Measurements from ENCODE around the gene GABBR1.

The GABBR1 gene

DNA sequence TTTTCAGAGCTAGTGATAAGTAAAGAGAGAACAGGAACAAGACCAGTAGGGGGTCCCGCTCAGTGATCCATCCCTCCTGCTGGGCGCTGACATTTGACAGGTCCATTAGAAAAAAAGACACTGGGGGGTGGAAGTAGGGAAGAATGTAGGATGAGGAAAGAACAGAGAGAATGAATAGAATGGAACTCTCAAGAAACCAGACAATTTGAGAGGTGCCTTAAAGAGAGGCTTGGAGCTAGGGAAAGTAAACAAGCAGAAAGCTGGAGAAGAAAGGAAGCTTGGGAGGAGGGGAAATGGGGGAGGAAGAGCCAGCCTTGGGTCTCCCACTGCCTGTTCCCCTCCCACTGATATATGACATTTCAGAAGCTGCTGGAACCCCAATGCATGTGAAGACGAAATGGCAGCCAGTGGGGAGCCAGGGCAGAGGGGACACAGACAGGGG is 8.4 kb downstream of the GABBR1 start:
- Histone ChIP-seq H3K27me3 (ENCODE audit: control insufficient read depth in 2 of 2, insufficient read depth in 2 of 2, low read length in 2 of 2) (no peaks in the 10 kb centered on the region), H3K4me3 (ENCODE audit: low read length in 2 of 2) (no peak overlapping the region), H3K36me3 (ENCODE audit: control insufficient read depth in 2 of 2, insufficient read depth in 2 of 2, low read length in 2 of 2) (peaks cover 0 to 4% of the 10 kb centered on the region in 2 donors), H3K4me1 (ENCODE audit: control insufficient read depth in 2 of 2, insufficient read depth in 2 of 2, low read length in 2 of 2) (peaks cover 6 to 13% of the 10 kb centered on the region in 2 donors), H3K9me3 (ENCODE audit: control insufficient read depth in 2 of 2, low read length in 2 of 2) (no peaks in the 10 kb centered on the region), H3K9ac (ENCODE audit: low read depth in 1 of 2, low read length in 2 of 2) (no peak overlapping the region), H3K27ac (ENCODE audit: low read depth in 2 of 2, low read length in 2 of 2) (no peak overlapping the region)

DNA sequence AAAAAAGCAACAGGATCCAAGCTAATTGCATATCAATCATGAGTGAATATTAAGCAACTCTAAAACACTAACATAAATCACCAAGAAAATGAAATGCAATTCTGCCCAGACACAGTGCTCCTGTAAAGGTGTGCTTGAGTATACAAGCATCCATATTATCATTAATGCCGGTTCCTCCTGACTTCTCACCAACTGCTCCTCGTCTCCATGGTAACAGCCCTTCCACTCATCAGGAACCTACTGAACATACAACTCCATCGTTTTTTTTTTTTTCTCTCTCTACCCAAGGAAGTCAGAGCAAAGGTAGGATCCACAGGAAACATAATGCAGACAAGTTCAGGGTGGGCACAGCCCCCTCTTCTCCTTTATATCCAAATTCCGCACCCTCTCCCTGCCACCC is 12.4 kb downstream of the GABBR1 start:
- no peaks in the 10 kb centered on the region for H3K27me3 ChIP-seq (ENCODE audit: control insufficient read depth in 2 of 2, insufficient read depth in 2 of 2, low read length in 2 of 2)
- H3K4me1 ChIP-seq (ENCODE audit: control insufficient read depth in 2 of 2, insufficient read depth in 2 of 2, low read length in 2 of 2) = no peaks in the 10 kb centered on the region
- no peaks in the 10 kb centered on the region for H3K9me3 ChIP-seq (ENCODE audit: control insufficient read depth in 2 of 2, low read length in 2 of 2)
- H3K27ac ChIP-seq (ENCODE audit: low read depth in 2 of 2, low read length in 2 of 2) = no peak overlapping the region
- H3K36me3 ChIP-seq (ENCODE audit: control insufficient read depth in 2 of 2, insufficient read depth in 2 of 2, low read length in 2 of 2) = peaks cover 0 to 4% of the 10 kb centered on the region in 2 donors
- no peak overlapping the region for H3K4me3 ChIP-seq (ENCODE audit: low read length in 2 of 2)
- no peak overlapping the region for H3K9ac ChIP-seq (ENCODE audit: low read depth in 1 of 2, low read length in 2 of 2)

- no peak overlapping the region for H3K9ac ChIP-seq (ENCODE audit: low read depth in 1 of 2, low read length in 2 of 2)
- H3K36me3 ChIP-seq (ENCODE audit: control insufficient read depth in 2 of 2, insufficient read depth in 2 of 2, low read length in 2 of 2) = peaks cover 0 to 4% of the 10 kb centered on the region in 2 donors
- H3K4me3 ChIP-seq (ENCODE audit: low read length in 2 of 2) = no peak overlapping the region
- H3K9me3 ChIP-seq (ENCODE audit: control insufficient read depth in 2 of 2, low read length in 2 of 2) = no peaks in the 10 kb centered on the region
- H3K27me3 ChIP-seq (ENCODE audit: control insufficient read depth in 2 of 2, insufficient read depth in 2 of 2, low read length in 2 of 2) = no peaks in the 10 kb centered on the region
- H3K27ac ChIP-seq (ENCODE audit: low read depth in 2 of 2, low read length in 2 of 2) = no peak overlapping the region
- no peaks in the 10 kb centered on the region for H3K4me1 ChIP-seq (ENCODE audit: control insufficient read depth in 2 of 2, insufficient read depth in 2 of 2, low read length in 2 of 2)
Observed at GRCh38 chr6:29619578-29620160, 13.3 kb downstream of the GABBR1 start.

DNA sequence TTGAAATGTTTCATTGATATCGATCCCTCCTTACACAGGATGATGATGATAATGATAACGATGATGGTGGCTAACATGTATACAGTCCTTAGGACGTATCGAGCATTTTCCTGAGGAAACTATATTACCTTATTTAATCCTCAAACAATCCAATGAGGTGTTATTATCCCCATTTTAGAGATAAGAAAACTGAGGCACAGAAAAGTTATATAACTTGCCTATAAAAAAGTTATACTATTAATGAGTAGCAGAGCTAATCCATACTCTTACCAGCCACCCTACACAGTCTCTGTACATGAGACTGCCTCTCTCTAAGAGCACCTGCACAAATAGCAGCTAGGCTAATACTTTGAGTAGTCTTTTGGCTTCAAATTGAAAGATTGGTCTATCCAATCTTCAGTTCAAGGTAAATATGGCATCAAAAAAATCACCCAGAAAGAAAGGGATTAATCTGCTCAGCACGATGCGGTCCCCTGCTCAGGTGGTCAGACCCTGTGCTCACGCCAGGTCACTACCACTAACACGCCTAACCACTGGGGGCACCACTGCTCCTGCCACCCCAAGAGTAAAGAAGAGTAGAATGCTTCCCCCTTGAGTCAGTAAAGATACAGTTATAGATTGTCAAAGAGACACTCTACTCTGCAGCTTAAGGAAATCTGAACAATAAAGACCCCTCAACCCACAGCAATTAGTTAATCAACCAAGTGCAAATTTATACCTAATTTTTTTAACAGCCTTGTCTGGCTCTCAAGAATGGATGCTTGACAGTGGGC is 15.0 kb downstream of the GABBR1 start:
- Histone ChIP-seq H3K4me1 (ENCODE audit: control insufficient read depth in 2 of 2, insufficient read depth in 2 of 2, low read length in 2 of 2) (no peaks in the 10 kb centered on the region), H3K36me3 (ENCODE audit: control insufficient read depth in 2 of 2, insufficient read depth in 2 of 2, low read length in 2 of 2) (peaks cover 0 to 6% of the 10 kb centered on the region in 2 donors)

GRCh38 chr6:29611426-29611825 is 21.6 kb downstream of the GABBR1 start:
- Histone ChIP-seq H3K27ac (ENCODE audit: low read depth in 2 of 2, low read length in 2 of 2) (no peak overlapping the region), H3K36me3 (ENCODE audit: control insufficient read depth in 2 of 2, insufficient read depth in 2 of 2, low read length in 2 of 2) (peaks cover 7 to 12% of the 10 kb centered on the region in 2 donors), H3K4me1 (ENCODE audit: control insufficient read depth in 2 of 2, insufficient read depth in 2 of 2, low read length in 2 of 2) (no peaks in the 10 kb centered on the region), H3K9ac (ENCODE audit: low read depth in 1 of 2, low read length in 2 of 2) (no peak overlapping the region), H3K9me3 (ENCODE audit: control insufficient read depth in 2 of 2, low read length in 2 of 2) (no peaks in the 10 kb centered on the region), H3K4me3 (ENCODE audit: low read length in 2 of 2) (no peak overlapping the region), H3K27me3 (ENCODE audit: control insufficient read depth in 2 of 2, insufficient read depth in 2 of 2, low read length in 2 of 2) (no peaks in the 10 kb centered on the region)

More for the DNA sequence above, 15.0 kb downstream of the GABBR1 start:
- no peak overlapping the region for H3K9ac ChIP-seq (ENCODE audit: low read depth in 1 of 2, low read length in 2 of 2)
- H3K27ac ChIP-seq (ENCODE audit: low read depth in 2 of 2, low read length in 2 of 2) = no peak overlapping the region
- no peaks in the 10 kb centered on the region for H3K27me3 ChIP-seq (ENCODE audit: control insufficient read depth in 2 of 2, insufficient read depth in 2 of 2, low read length in 2 of 2)
- no peak overlapping the region for H3K4me3 ChIP-seq (ENCODE audit: low read length in 2 of 2)
- no peaks in the 10 kb centered on the region for H3K9me3 ChIP-seq (ENCODE audit: control insufficient read depth in 2 of 2, low read length in 2 of 2)

- Histone ChIP-seq H3K4me3 (ENCODE audit: low read length in 2 of 2) (no peak overlapping the region), H3K27ac (ENCODE audit: low read depth in 2 of 2, low read length in 2 of 2) (no peak overlapping the region), H3K9me3 (ENCODE audit: control insufficient read depth in 2 of 2, low read length in 2 of 2) (no peaks in the 10 kb centered on the region), H3K4me1 (ENCODE audit: control insufficient read depth in 2 of 2, insufficient read depth in 2 of 2, low read length in 2 of 2) (no peaks in the 10 kb centered on the region), H3K36me3 (ENCODE audit: control insufficient read depth in 2 of 2, insufficient read depth in 2 of 2, low read length in 2 of 2) (peaks cover 12 to 16% of the 10 kb centered on the region in 2 donors), H3K27me3 (ENCODE audit: control insufficient read depth in 2 of 2, insufficient read depth in 2 of 2, low read length in 2 of 2) (no peaks in the 10 kb centered on the region), H3K9ac (ENCODE audit: low read depth in 1 of 2, low read length in 2 of 2) (no peak overlapping the region)
Observed at GRCh38 chr6:29610540-29610939, 22.4 kb downstream of the GABBR1 start.

- Histone ChIP-seq H3K27ac (ENCODE audit: low read depth in 2 of 2, low read length in 2 of 2) (no peak overlapping the region), H3K4me3 (ENCODE audit: low read length in 2 of 2) (no peak overlapping the region), H3K9ac (ENCODE audit: low read depth in 1 of 2, low read length in 2 of 2) (no peak overlapping the region), H3K9me3 (ENCODE audit: control insufficient read depth in 2 of 2, low read length in 2 of 2) (no peaks in the 10 kb centered on the region), H3K36me3 (ENCODE audit: control insufficient read depth in 2 of 2, insufficient read depth in 2 of 2, low read length in 2 of 2) (peaks cover 16 to 23% of the 10 kb centered on the region in 2 donors), H3K27me3 (ENCODE audit: control insufficient read depth in 2 of 2, insufficient read depth in 2 of 2, low read length in 2 of 2) (no peaks in the 10 kb centered on the region), H3K4me1 (ENCODE audit: control insufficient read depth in 2 of 2, insufficient read depth in 2 of 2, low read length in 2 of 2) (no peaks in the 10 kb centered on the region)
Observed at GRCh38 chr6:29608131-29608530, 24.9 kb downstream of the GABBR1 start.

- no peaks in the 10 kb centered on the region for H3K9me3 ChIP-seq (ENCODE audit: control insufficient read depth in 2 of 2, low read length in 2 of 2)
- no peak overlapping the region for H3K27ac ChIP-seq (ENCODE audit: low read depth in 2 of 2, low read length in 2 of 2)
- H3K4me3 ChIP-seq (ENCODE audit: low read length in 2 of 2) = no peak overlapping the region
- no peaks in the 10 kb centered on the region for H3K4me1 ChIP-seq (ENCODE audit: control insufficient read depth in 2 of 2, insufficient read depth in 2 of 2, low read length in 2 of 2)
- peaks cover 4 to 18% of the 10 kb centered on the region in 2 donors for H3K36me3 ChIP-seq (ENCODE audit: control insufficient read depth in 2 of 2, insufficient read depth in 2 of 2, low read length in 2 of 2)
- H3K9ac ChIP-seq (ENCODE audit: low read depth in 1 of 2, low read length in 2 of 2) = no peak overlapping the region
- no peaks in the 10 kb centered on the region for H3K27me3 ChIP-seq (ENCODE audit: control insufficient read depth in 2 of 2, insufficient read depth in 2 of 2, low read length in 2 of 2)
Observed at GRCh38 chr6:29603930-29604329, 29.1 kb downstream of the GABBR1 start.

- Histone ChIP-seq H3K36me3 (ENCODE audit: control insufficient read depth in 2 of 2, insufficient read depth in 2 of 2, low read length in 2 of 2) (peaks cover 3 to 18% of the 10 kb centered on the region in 2 donors), H3K27ac (ENCODE audit: low read depth in 2 of 2, low read length in 2 of 2) (no peak overlapping the region), H3K4me1 (ENCODE audit: control insufficient read depth in 2 of 2, insufficient read depth in 2 of 2, low read length in 2 of 2) (no peaks in the 10 kb centered on the region), H3K27me3 (ENCODE audit: control insufficient read depth in 2 of 2, insufficient read depth in 2 of 2, low read length in 2 of 2) (no peaks in the 10 kb centered on the region), H3K4me3 (ENCODE audit: low read length in 2 of 2) (no peak overlapping the region), H3K9me3 (ENCODE audit: control insufficient read depth in 2 of 2, low read length in 2 of 2) (no peaks in the 10 kb centered on the region), H3K9ac (ENCODE audit: low read depth in 1 of 2, low read length in 2 of 2) (no peak overlapping the region)
Observed at GRCh38 chr6:29603456-29603855, 29.5 kb downstream of the GABBR1 start.

GRCh38 chr6:29602564-29603361 is 30.2 kb downstream of the GABBR1 start:
- peaks cover 3 to 18% of the 10 kb centered on the region in 2 donors for H3K36me3 ChIP-seq (ENCODE audit: control insufficient read depth in 2 of 2, insufficient read depth in 2 of 2, low read length in 2 of 2)
- H3K9ac ChIP-seq (ENCODE audit: low read depth in 1 of 2, low read length in 2 of 2) = no peak overlapping the region
- H3K27ac ChIP-seq (ENCODE audit: low read depth in 2 of 2, low read length in 2 of 2) = no peak overlapping the region

More at GRCh38 chr6:29602564-29603361, 30.2 kb downstream of the GABBR1 start:
- Histone ChIP-seq H3K9me3 (ENCODE audit: control insufficient read depth in 2 of 2, low read length in 2 of 2) (no peaks in the 10 kb centered on the region), H3K4me1 (ENCODE audit: control insufficient read depth in 2 of 2, insufficient read depth in 2 of 2, low read length in 2 of 2) (no peaks in the 10 kb centered on the region), H3K27me3 (ENCODE audit: control insufficient read depth in 2 of 2, insufficient read depth in 2 of 2, low read length in 2 of 2) (no peaks in the 10 kb centered on the region), H3K4me3 (ENCODE audit: low read length in 2 of 2) (no peak overlapping the region)
